ENCODE results near the gene COL1A1. TPM values are rescaled to one million over a fixed set of nuclear protein-coding genes. Genes with fewer than 3 reads are reported as not detected.

Gene COL1A1
- total RNA-seq, 1 donor from 2014 or later: 1.1 TPM

DNA sequence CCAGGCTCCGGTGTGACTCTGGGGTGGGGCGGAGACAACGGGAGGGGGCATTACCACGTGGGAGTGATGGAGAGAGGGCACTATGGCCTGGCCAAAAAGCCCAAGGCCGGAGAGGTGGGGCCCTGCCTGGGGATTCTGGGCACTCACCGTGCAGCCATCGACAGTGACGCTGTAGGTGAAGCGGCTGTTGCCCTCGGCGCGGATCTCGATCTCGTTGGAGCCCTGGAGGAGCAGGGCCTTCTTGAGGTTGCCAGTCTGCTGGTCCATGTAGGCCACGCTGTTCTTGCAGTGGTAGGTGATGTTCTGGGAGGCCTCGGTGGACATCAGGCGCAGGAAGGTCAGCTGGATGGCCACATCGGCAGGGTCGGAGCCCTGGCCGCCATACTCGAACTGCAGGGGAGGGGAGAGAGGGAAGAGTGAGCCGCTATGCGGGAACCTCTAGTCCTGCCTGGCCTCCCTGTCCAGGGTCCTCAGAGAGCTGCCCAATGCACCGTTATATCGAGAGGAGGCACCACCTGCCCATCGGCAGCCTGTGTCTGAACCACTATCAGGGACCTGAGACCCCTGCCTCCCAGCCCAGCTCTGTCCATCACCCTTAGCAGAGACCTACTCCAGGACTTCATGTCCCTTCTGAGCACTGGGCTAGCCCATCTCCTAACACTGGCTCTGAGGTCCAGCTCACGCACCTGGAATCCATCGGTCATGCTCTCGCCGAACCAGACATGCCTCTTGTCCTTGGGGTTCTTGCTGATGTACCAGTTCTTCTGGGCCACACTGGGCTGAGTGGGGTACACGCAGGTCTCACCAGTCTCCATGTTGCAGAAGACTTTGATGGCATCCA is 15.6 kb downstream of the COL1A1 start:
- DNase-seq (ENCODE audit: low spot score): no peak
- Mint-ChIP-seq H3K27ac (no peak overlapping the region), H3K4me1 (peaks cover 34% of the 10 kb centered on the region), H3K36me3 (peaks cover 6% of the 10 kb centered on the region), H3K4me3 (no peak overlapping the region), H3K9me3 (no peaks in the 10 kb centered on the region), H3K27me3 (ENCODE audit: insufficient read depth, low read depth) (peaks cover 7% of the 10 kb centered on the region)
- no peak overlapping the region for H3K4me3 ChIP-seq
- no peaks in the 10 kb centered on the region for H3K36me3 ChIP-seq
- no peak overlapping the region for H3K4me2 ChIP-seq
- no peaks in the 10 kb centered on the region for H3K9me3 ChIP-seq (ENCODE audit: low read depth)
- H4K20me1 ChIP-seq (ENCODE audit: low read depth): no peaks in the 10 kb centered on the region
- peaks cover 21% of the 10 kb centered on the region for H3K4me1 ChIP-seq
- no peak for TF ChIP-seq EZH2phosphoT487 (IDR thresholded peaks at IDR 0.05)
- TF ChIP-seq EZH2 (IDR thresholded peaks at IDR 0.05): no peak
- TF ChIP-seq, protein P1, sequence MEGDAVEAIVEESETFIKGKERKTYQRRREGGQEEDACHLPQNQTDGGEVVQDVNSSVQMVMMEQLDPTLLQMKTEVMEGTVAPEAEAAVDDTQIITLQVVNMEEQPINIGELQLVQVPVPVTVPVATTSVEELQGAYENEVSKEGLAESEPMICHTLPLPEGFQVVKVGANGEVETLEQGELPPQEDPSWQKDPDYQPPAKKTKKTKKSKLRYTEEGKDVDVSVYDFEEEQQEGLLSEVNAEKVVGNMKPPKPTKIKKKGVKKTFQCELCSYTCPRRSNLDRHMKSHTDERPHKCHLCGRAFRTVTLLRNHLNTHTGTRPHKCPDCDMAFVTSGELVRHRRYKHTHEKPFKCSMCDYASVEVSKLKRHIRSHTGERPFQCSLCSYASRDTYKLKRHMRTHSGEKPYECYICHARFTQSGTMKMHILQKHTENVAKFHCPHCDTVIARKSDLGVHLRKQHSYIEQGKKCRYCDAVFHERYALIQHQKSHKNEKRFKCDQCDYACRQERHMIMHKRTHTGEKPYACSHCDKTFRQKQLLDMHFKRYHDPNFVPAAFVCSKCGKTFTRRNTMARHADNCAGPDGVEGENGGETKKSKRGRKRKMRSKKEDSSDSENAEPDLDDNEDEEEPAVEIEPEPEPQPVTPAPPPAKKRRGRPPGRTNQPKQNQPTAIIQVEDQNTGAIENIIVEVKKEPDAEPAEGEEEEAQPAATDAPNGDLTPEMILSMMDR (IDR thresholded peaks at IDR 0.05): no peak
- H3F3A ChIP-seq (ENCODE audit: low read depth): no peaks in the 10 kb centered on the region
- no peaks in the 10 kb centered on the region for H3K79me2 ChIP-seq (ENCODE audit: low read depth)
- H3K27me3 ChIP-seq: no peaks in the 10 kb centered on the region
- no peak overlapping the region for H2AFZ ChIP-seq (replicated peaks)
- no peak overlapping the region for H3K9ac ChIP-seq
- no peak overlapping the region for H3K27ac ChIP-seq

DNA sequence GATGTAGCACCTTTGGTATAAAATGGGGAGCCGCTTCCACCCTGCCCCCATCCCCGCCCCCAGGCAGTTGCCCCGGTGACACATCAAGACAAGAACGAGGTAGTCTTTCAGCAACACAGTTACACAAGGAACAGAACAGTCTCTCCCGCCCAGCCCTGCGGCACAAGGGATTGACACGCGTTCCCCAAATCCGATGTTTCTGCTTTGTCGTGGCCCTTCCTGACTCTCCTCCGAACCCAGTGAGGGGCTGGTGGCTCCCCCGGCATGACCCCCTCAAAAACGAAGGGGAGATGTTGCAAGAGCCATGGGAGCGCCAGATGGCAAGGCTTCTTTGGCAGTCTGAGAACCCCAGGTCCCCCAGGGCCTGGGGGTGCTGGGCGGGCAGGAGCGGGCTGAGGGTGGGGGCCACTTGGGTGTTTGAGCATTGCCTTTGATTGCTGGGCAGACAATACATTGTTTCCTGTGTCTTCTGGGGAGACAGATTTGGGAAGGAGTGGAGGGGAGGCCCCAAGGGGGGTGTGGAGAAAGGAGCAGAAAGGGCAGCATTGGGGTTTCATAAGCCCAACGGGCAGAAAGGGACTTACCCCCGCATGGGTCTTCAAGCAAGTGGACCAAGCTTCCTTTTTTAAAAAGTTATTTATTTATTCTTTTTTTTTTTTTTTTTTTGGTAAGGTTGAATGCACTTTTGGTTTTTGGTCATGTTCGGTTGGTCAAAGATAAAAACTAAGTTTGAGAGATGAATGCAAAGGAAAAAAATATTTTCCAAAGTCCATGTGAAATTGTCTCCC is 16.6 kb downstream of the COL1A1 start:
- no peak overlapping the region for H3K27ac ChIP-seq
- Mint-ChIP-seq H3K27ac (peak overlapping the region; percentile 91), H3K4me1 (peaks cover 36% of the 10 kb centered on the region), H3K9me3 (no peaks in the 10 kb centered on the region), H3K27me3 (ENCODE audit: insufficient read depth, low read depth) (peaks cover 7% of the 10 kb centered on the region), H3K4me3 (peak overlapping the region; percentile 10), H3K36me3 (peaks cover 6% of the 10 kb centered on the region)
- H4K20me1 ChIP-seq (ENCODE audit: low read depth): no peaks in the 10 kb centered on the region
- peaks cover under 1% of the 10 kb centered on the region for H3F3A ChIP-seq (ENCODE audit: low read depth)
- no peak overlapping the region for H3K9ac ChIP-seq
- H3K27me3 ChIP-seq: no peaks in the 10 kb centered on the region
- peak overlapping the region; percentile 85 for H2AFZ ChIP-seq (replicated peaks)
- TF ChIP-seq, protein P1 (IDR thresholded peaks at IDR 0.05): no peak
- TF ChIP-seq EZH2phosphoT487 (IDR thresholded peaks at IDR 0.05): no peak
- TF ChIP-seq EZH2 (IDR thresholded peaks at IDR 0.05): no peak
- H3K36me3 ChIP-seq: no peaks in the 10 kb centered on the region
- peak overlapping the region; percentile 54 for H3K4me2 ChIP-seq
- peaks cover 21% of the 10 kb centered on the region for H3K4me1 ChIP-seq
- peak; percentile 31 for DNase-seq (ENCODE audit: low spot score)
- no peaks in the 10 kb centered on the region for H3K9me3 ChIP-seq (ENCODE audit: low read depth)
- H3K4me3 ChIP-seq: no peak overlapping the region
- no peaks in the 10 kb centered on the region for H3K79me2 ChIP-seq (ENCODE audit: low read depth)

DNA sequence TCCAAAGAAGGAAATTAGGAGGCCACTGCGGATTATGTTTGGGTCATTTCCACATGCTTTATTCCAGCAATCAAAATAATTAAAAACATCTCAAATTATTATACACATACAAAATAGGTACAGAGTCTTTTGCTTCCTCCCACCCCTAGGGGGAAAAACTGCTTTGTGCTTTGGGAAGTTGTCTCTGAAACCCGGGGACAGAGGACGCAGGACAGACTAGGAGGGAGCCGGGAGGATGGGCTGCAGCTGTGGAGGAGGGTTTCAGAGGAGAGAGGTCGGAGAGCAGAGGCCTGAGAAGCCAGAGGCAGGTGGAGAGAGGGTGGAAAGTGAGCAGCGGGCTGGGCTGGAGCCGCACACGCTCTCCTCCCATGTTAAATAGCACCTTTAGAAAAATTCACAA is 17.4 kb downstream of the COL1A1 start:
- Histone ChIP-seq H3K4me1 (peaks cover 21% of the 10 kb centered on the region), H3K9me3 (ENCODE audit: low read depth) (no peaks in the 10 kb centered on the region), H3F3A (ENCODE audit: low read depth) (peaks cover 8% of the 10 kb centered on the region), H3K36me3 (no peaks in the 10 kb centered on the region), H2AFZ (replicated peaks) (peak overlapping the region; percentile 72), H3K9ac (no peak overlapping the region), H3K4me2 (peak overlapping the region; percentile 54), H3K79me2 (ENCODE audit: low read depth) (no peaks in the 10 kb centered on the region), H3K27me3 (no peaks in the 10 kb centered on the region), H3K4me3 (no peak overlapping the region), H4K20me1 (ENCODE audit: low read depth) (no peaks in the 10 kb centered on the region), H3K27ac (no peak overlapping the region)
- Mint-ChIP-seq H3K9me3 (no peaks in the 10 kb centered on the region), H3K4me1 (peaks cover 40% of the 10 kb centered on the region), H3K36me3 (peaks cover 4% of the 10 kb centered on the region), H3K4me3 (peak overlapping the region; percentile 30), H3K27ac (no peak overlapping the region), H3K27me3 (ENCODE audit: insufficient read depth, low read depth) (peaks cover 7% of the 10 kb centered on the region)
- peak; percentile 59 for DNase-seq (ENCODE audit: low spot score)
- no peak for TF ChIP-seq EZH2phosphoT487 (IDR thresholded peaks at IDR 0.05)
- TF ChIP-seq, protein P1 (IDR thresholded peaks at IDR 0.05): peak; percentile 28

Data from neural progenitor cell (in vitro differentiated cells).